ENCODE data around the gene SMLR1. TPM values are rescaled to one million over a fixed set of nuclear protein-coding genes. Genes with fewer than 3 reads are reported as not detected.

The SMLR1 gene
- polyA plus RNA-seq, 1 experiment: not detected

DNA sequence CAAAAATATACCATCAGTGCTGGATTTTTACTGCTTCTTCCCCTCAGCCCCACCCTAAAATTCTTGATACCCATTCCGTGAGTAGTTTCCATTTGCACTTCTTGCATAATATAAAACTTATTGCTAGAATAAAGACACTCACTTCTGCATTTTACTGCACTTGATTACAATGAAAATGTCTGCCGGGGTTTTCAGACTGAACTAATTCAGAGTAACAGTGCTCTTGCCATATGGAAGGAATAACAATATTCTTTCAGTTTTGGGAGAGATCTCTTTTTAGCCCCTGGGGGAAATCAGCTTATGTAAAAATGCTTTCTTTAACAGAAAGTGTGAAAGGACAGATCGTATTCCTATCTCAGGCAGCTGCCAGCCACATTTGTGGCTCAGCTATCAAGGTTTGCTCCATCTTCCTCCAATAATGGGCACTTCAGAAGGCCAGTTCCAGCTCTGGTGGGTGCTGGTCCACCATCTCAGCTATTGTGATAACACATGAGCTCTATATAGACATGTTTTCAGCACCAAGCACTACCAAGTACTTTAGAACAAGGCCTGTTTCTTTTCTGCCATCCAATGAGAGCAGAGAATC, 8.9 kb downstream of the SMLR1 start:
- DNase-seq (ENCODE audit: low read depth): no peak
- no peaks in the 10 kb centered on the region for H3K27me3 ChIP-seq (ENCODE audit: control insufficient read depth, insufficient read depth, low read length)
- H3K36me3 ChIP-seq (ENCODE audit: control insufficient read depth, insufficient read depth, low read length): no peaks in the 10 kb centered on the region
- ChIA-PET POLR2A (no interaction called here), CTCF (no interaction called here)
- no peak for TF ChIP-seq CTCF (IDR thresholded peaks at IDR 0.05; ENCODE audit: insufficient read depth, low read depth, low read length)
- no peak overlapping the region for H3K4me3 ChIP-seq (ENCODE audit: low read depth, low read length)

GRCh38 chr6:130837067-130837466, 9.9 kb downstream of the SMLR1 start:
- DNase-seq (ENCODE audit: low read depth): no peak
- Histone ChIP-seq H3K27me3 (ENCODE audit: control insufficient read depth, insufficient read depth, low read length) (no peaks in the 10 kb centered on the region), H3K4me3 (ENCODE audit: low read depth, low read length) (no peak overlapping the region), H3K36me3 (ENCODE audit: control insufficient read depth, insufficient read depth, low read length) (no peaks in the 10 kb centered on the region)
- ChIA-PET CTCF (interaction anchor here (0.7 to 1.7 kb wide), 2 partner anchors 28 to 76 kb away, joined by 3 to 4 read pairs; no protein-coding TSS in a partner anchor), POLR2A (no interaction called here)
- TF ChIP-seq CTCF (IDR thresholded peaks at IDR 0.05; ENCODE audit: insufficient read depth, low read depth, low read length): no peak

DNA sequence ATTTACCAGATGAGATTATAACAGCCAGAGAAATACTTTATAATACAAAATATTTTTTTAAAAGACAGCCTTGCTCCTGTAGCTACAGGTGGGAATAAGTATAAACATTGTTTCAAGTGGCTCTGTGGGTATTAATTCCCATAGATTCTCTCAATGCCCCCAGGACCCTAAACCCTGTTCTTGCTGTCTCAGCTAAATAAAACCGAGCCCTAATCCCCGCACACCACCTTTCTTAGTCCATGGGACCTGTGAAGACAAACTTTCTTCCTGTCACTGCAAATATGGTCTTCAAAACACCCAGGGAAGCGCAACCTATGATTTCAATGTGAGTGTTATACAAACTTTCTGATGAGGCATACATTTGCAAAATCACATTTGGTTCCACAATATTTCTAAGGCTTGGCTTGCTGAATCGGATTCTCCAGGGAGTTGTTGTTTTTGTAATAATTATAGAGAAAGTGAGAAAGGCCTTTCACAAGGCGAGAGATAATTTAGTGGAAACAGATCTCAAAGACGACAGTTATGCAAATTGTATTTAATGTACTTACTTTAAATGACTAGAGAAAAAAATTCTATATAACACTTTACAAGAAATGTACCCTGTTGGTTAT, 11.1 kb downstream of the SMLR1 start:
- POLR2A ChIA-PET: interaction anchor here (0.6 kb wide), 1 partner anchor 137 kb away, joined by 3 read pairs; no protein-coding TSS in a partner anchor
- H3K4me3 ChIP-seq (ENCODE audit: low read depth, low read length): no peak overlapping the region
- DNase-seq (ENCODE audit: low read depth): no peak
- TF ChIP-seq CTCF (IDR thresholded peaks at IDR 0.05; ENCODE audit: insufficient read depth, low read depth, low read length): no peak
- no peaks in the 10 kb centered on the region for H3K27me3 ChIP-seq (ENCODE audit: control insufficient read depth, insufficient read depth, low read length)
- CTCF ChIA-PET: interaction anchor here (1.5 to 1.7 kb wide), 2 partner anchors 27 to 513 kb away, joined by 4 read pairs; no protein-coding TSS in a partner anchor
- H3K36me3 ChIP-seq (ENCODE audit: control insufficient read depth, insufficient read depth, low read length): no peaks in the 10 kb centered on the region

DNA sequence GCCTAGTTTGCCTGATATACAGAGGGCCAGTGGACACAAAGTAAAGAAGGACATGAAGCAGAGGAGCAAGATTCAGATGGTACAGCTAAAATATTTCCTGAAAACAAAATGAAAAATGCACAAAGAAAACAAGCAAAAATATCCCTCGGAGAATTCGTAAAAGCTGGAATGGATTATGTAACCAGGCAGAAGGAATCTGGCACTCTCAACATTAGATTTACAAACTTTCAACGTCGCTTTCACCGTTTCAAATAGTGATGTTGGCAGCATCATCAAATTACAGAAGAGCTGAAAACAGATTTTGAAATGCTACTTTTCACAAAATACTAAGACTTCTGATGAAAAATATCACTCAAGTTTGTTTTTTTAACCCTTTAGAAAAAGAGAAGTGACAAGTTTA, 11.7 kb downstream of the SMLR1 start:
- Histone ChIP-seq H3K36me3 (ENCODE audit: control insufficient read depth, insufficient read depth, low read length) (no peaks in the 10 kb centered on the region), H3K27me3 (ENCODE audit: control insufficient read depth, insufficient read depth, low read length) (no peaks in the 10 kb centered on the region), H3K4me3 (ENCODE audit: low read depth, low read length) (no peak overlapping the region)
- TF ChIP-seq CTCF (IDR thresholded peaks at IDR 0.05; ENCODE audit: insufficient read depth, low read depth, low read length): no peak
- no peak for DNase-seq (ENCODE audit: low read depth)
- ChIA-PET CTCF (interaction anchor here (1.1 to 1.5 kb wide), 2 partner anchors 141 to 513 kb away, joined by 3 to 4 read pairs; no protein-coding TSS in a partner anchor), POLR2A (interaction anchor here (0.6 kb wide), 1 partner anchor 137 kb away, joined by 3 read pairs; no protein-coding TSS in a partner anchor)

DNA sequence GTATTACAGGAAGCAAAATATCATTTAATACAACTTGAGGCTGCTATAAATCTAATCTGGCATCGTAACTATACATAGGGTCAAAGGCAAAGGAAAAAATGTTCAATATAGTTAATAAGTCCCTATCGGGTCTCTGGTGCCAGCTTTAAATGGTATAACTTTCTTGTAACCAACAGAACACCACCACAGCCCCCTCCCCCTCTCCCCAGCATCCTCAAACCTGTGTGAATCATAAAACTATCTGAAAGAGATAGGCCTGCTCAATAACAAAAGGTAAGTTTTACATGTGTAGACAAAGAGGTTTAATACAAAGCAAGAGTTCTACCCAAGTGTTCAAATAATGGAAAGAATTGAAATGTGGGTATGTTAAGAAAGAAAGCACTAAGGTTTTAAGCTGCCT, 12.2 kb downstream of the SMLR1 start:
- CTCF ChIA-PET: interaction anchor here (0.7 to 1.1 kb wide), 2 partner anchors 141 to 563 kb away, joined by 3 read pairs; no protein-coding TSS in a partner anchor

More for the DNA sequence above, 12.2 kb downstream of the SMLR1 start:
- POLR2A ChIA-PET: no interaction called here
- no peak for TF ChIP-seq CTCF (IDR thresholded peaks at IDR 0.05; ENCODE audit: insufficient read depth, low read depth, low read length)
- Histone ChIP-seq H3K36me3 (ENCODE audit: control insufficient read depth, insufficient read depth, low read length) (no peaks in the 10 kb centered on the region), H3K4me3 (ENCODE audit: low read depth, low read length) (no peak overlapping the region), H3K27me3 (ENCODE audit: control insufficient read depth, insufficient read depth, low read length) (no peaks in the 10 kb centered on the region)
- no peak for DNase-seq (ENCODE audit: low read depth)
